Endothelial cell of umbilical vein (primary cell): Measurements from ENCODE around the gene ATIC. TPM values are rescaled to one million over a fixed set of nuclear protein-coding genes. Genes with fewer than 3 reads are reported as not detected.

Experiments used
- BruUV-seq: library from RNA; stranded (reverse); fragments of 400-500 nt; replicated peaks from 2 replicates; lab custom pipeline; 2021; lab: Mats Ljungman, UMichigan
- CTCF ChIA-PET: fragments of 300-600, 350-600 bp; sonication (Branson Sonifier 250); formaldehyde crosslinking; loops from one replicate; lab custom pipeline; 2021; ENCODE audit warnings: antibody characterized with exemption, inconsistent platforms; lab: Charles Lee
- POLR2A ChIA-PET: fragments of 300-600, 350-600 bp; sonication (Branson Sonifier 250); formaldehyde crosslinking; loops from one replicate; lab custom pipeline; 2021; ENCODE audit warnings: antibody characterized with exemption, inconsistent platforms; lab: Charles Lee
- DNase-seq: peaks from one replicate; pipeline ENCODE4 v3.0.0-alpha.2; 2011; ENCODE audit warnings: low read depth, low spot score
- FAIRE-seq: peaks from 2 replicates; lab custom pipeline; 2011; peaks lifted over from hg19 to GRCh38; lab: Jason Lieb, UNC
- H2AFZ ChIP-seq: 2 replicates; pipeline ENCODE4 v1.6.0; 2012; ENCODE audit warnings: low read depth, low read length, control low read depth, inconsistent platforms
- H3K27ac ChIP-seq: 2 replicates; pipeline ENCODE4 v1.5.1; 2011; ENCODE audit warnings: low read depth, mild to moderate bottlenecking, control low read depth, low read length, moderate library complexity; ENCODE audit not compliant: insufficient read depth
- H3K27me3 ChIP-seq, 2 experiments: 2 replicates each; pipeline versions ENCODE4 v1.6.0 to v1.6.1; 2011; ENCODE audit warnings: low read length in 2 of 2, mixed read lengths in 1 of 2; ENCODE audit not compliant: control insufficient read depth in 2 of 2, insufficient read depth in 2 of 2
- H3K36me3 ChIP-seq, 2 experiments: 2 replicates in 1 of 2; 3 replicates in 1 of 2; pipeline ENCODE4 v1.5.1; 2011; ENCODE audit warnings: low read length in 2 of 2, mild to moderate bottlenecking in 1 of 2, moderate library complexity in 1 of 2; ENCODE audit not compliant: control insufficient read depth in 2 of 2, insufficient read depth in 2 of 2; ENCODE audit errors: extremely low read depth in 1 of 2
- H3K4me1 ChIP-seq: 3 replicates; pipeline ENCODE4 v1.5.1; 2011; ENCODE audit warnings: mild to moderate bottlenecking, low read length; ENCODE audit not compliant: control insufficient read depth, insufficient read depth; ENCODE audit errors: extremely low read depth
- H3K4me2 ChIP-seq: 2 replicates; pipeline ENCODE4 v1.6.1; 2011; ENCODE audit warnings: low read length, control low read depth, mixed read lengths; ENCODE audit not compliant: insufficient read depth
- H3K4me3 ChIP-seq, 3 experiments: fragments of 200-600 bp in 1 of 3; sonication (generic), shearing (Covaris generic) in 1 of 3; replicated peaks in 1 of 3; 2 replicates each; pipeline ENCODE4 v1.5.1; 2011 to 2016; ENCODE audit warnings: control low read depth in 3 of 3, low read length in 3 of 3, mild to moderate bottlenecking in 2 of 3, inconsistent platforms in 1 of 3, low read depth in 1 of 3, moderate library complexity in 1 of 3; ENCODE audit not compliant: insufficient read depth in 1 of 3
- H3K79me2 ChIP-seq: 2 replicates; pipeline ENCODE4 v1.6.0; 2012; ENCODE audit warnings: low read length, inconsistent platforms; ENCODE audit not compliant: control insufficient read depth, insufficient read depth
- H3K9ac ChIP-seq: replicated peaks from 2 replicates; pipeline ENCODE3; 2011; ENCODE audit warnings: low read length, control low read depth; ENCODE audit not compliant: insufficient read depth; ENCODE audit errors: extremely low read depth
- H3K9me1 ChIP-seq: replicated peaks from 3 replicates; pipeline ENCODE4 v1.6.0; 2011; ENCODE audit warnings: mild to moderate bottlenecking, low read length; ENCODE audit not compliant: control insufficient read depth, insufficient read depth; ENCODE audit errors: extremely low read depth
- H3K9me3 ChIP-seq: replicated peaks from 2 replicates; pipeline ENCODE4 v1.5.1; 2012; ENCODE audit warnings: low read length, inconsistent platforms; ENCODE audit not compliant: control insufficient read depth, insufficient read depth
- H4K20me1 ChIP-seq: replicated peaks from 2 replicates; pipeline ENCODE3; 2011; ENCODE audit warnings: mild to moderate bottlenecking, low read length; ENCODE audit not compliant: control insufficient read depth, insufficient read depth; ENCODE audit errors: extremely low read depth
- EZH2 ChIP-seq: IDR thresholded peaks from 2 replicates; pipeline ENCODE4 v1.6.1; 2012; ENCODE audit warnings: borderline replicate concordance, low read depth, mild to moderate bottlenecking, moderate library complexity, low read length, inconsistent platforms; ENCODE audit not compliant: severe bottlenecking
- FOS ChIP-seq: IDR thresholded peaks from 2 replicates; pipeline ENCODE4 v1.6.1; 2011; ENCODE audit warnings: mild to moderate bottlenecking, low read length, moderate library complexity, borderline replicate concordance; ENCODE audit not compliant: insufficient read depth
- GATA2 ChIP-seq: IDR thresholded peaks from 2 replicates; pipeline ENCODE4 v1.7.0; 2011; ENCODE audit warnings: low read depth, mild to moderate bottlenecking, moderate library complexity, mixed read lengths, low read length; ENCODE audit not compliant: insufficient read length, insufficient read depth
- JUN ChIP-seq: IDR thresholded peaks from 2 replicates; pipeline ENCODE4 v1.6.1; 2011; ENCODE audit warnings: borderline replicate concordance, low read depth; ENCODE audit not compliant: insufficient read length, insufficient read depth
- MYC ChIP-seq: IDR thresholded peaks from one replicate; pipeline ENCODE4 v1.6.1; 2011; ENCODE audit warnings: mild to moderate bottlenecking, low read depth, low read length
- POLR2A ChIP-seq: IDR thresholded peaks from 2 replicates; pipeline ENCODE4 v1.6.1; 2012; ENCODE audit warnings: low read depth, mild to moderate bottlenecking, control low read depth, low read length
- POLR2AphosphoS5 ChIP-seq: IDR thresholded peaks from 2 replicates; pipeline ENCODE4 v1.6.1; 2012; ENCODE audit warnings: low read depth, mild to moderate bottlenecking, control low read depth, low read length, moderate library complexity; ENCODE audit not compliant: insufficient read depth
- dilution Hi-C: fragments of 300-500 bp; cut with MboI; formaldehyde crosslinking; loops from one replicate; pipeline ENCODE4 v1.15.0; 2019; ENCODE audit warnings: low sequenced_read_pairs; ENCODE audit not compliant: extremely low pct_ligation_motif_present
- intact Hi-C: fragments of 100-400 bp; cut with micrococcal nuclease; formaldehyde crosslinking; loops from one replicate; pipeline ENCODE4 v1.10.0; 2022
- polyA plus RNA-seq, 4 experiments: library from polyadenylated mRNA; depleted of rRNA in 3 of 4; stranded (reverse) in 3 of 4; unstranded in 1 of 4; fragments of >200 nt; gene quantifications; 2 replicates each; pipeline versions ENCODE4 v1.2.1 to v1.2.3, GENCODE V29; 2011 to 2012; ENCODE audit warnings: missing spikeins in 1 of 4
- total RNA-seq: library from RNA; stranded (reverse); gene quantifications from 2 replicates; pipeline ENCODE4 v1.2.3, GENCODE V29; 2021
- TF ChIP-seq, protein P1 (sequence below): IDR thresholded peaks from 2 replicates; pipeline ENCODE4 v1.6.1; 2011; ENCODE audit not compliant: insufficient read depth, insufficient read length
- TF ChIP-seq, protein P2 (sequence below), 2 donors: IDR thresholded peaks; 1 replicate in 1 of 2; 2 replicates in 1 of 2; pipeline ENCODE4 v1.5.1; 2011; ENCODE audit warnings: low read length in 2 of 2, mild to moderate bottlenecking in 2 of 2, moderate library complexity in 2 of 2, control low read depth in 1 of 2, inconsistent platforms in 1 of 2, low read depth in 1 of 2; ENCODE audit not compliant: insufficient read depth in 1 of 2; ENCODE audit errors: extremely low read depth in 1 of 2

ATIC gene
- total and polyA plus RNA-seq, 2 donors (not counting 3 experiments of a cell fraction or from before 2014, with no cell fraction given) = 29.5 to 80.2 TPM

DNA sequence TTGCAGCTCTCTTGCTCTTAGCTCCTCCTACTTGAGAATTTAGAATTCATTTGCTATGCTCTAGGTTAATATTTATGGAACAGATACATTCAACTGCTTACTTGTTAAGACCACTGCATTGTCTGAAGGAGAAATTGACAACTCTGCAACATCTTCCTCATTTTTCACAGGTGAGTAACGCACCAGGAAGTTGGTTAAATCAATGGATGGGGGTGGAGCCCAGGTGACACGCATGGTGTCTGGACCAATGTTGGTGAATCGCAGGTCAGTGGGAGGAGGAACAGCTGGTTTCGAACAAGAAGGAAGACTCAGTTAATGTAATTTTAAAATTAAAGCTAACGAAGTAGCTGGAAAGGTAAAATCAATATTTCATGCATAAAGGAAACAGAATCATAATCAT is 79.7 kb downstream of the ATIC start:
- TF ChIP-seq, protein P1, sequence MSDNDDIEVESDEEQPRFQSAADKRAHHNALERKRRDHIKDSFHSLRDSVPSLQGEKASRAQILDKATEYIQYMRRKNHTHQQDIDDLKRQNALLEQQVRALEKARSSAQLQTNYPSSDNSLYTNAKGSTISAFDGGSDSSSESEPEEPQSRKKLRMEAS = no peak
- TF ChIP-seq GATA2 (no peak), FOS (no peak), MYC (no peak), JUN (no peak), POLR2AphosphoS5 (no peak), POLR2A (peak; percentile 11), EZH2 (no peak)
- dilution Hi-C loops = no loop called here
- peaks cover 3% of the 10 kb centered on the region for H4K20me1 ChIP-seq

DNA sequence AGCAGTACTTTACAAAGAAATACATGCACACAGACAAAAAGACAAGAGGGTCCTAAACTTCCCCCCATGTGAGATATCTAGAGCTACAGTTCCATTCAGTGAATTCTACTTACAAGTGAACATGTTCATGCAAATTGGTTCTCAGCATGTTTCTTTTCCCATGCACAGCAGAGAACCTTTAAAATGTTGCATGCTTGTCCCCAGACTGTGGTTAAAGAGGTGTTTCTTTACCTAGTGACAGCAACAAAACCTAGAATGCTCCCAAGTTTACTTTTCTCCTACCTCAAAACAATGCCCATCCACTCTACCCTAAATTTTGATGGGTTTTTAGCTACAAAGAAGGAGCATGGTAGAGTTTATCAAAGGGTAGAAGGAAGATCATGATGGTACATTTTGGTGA is 80.3 kb downstream of the ATIC start:
- Histone ChIP-seq H3K9me3 (no peaks in the 10 kb centered on the region), H3K36me3 (peaks cover 58 to 71% of the 10 kb centered on the region in 2 experiments), H3K4me3 (no peak overlapping the region), H3K9ac (no peak overlapping the region), H2AFZ (no peak overlapping the region), H3K4me1 (no peaks in the 10 kb centered on the region), H3K27ac (no peak overlapping the region), H3K27me3 (no peaks in the 10 kb centered on the region), H3K4me2 (no peak overlapping the region), H4K20me1 (peaks cover 3% of the 10 kb centered on the region), H3K79me2 (peaks cover 11% of the 10 kb centered on the region), H3K9me1 (no peaks in the 10 kb centered on the region)
- FAIRE-seq = no peak
- intact Hi-C loops = no loop called here
- no peak for DNase-seq
- dilution Hi-C loops = no loop called here
- TF ChIP-seq POLR2AphosphoS5 (no peak), MYC (no peak), JUN (no peak), FOS (no peak), GATA2 (no peak), EZH2 (no peak), POLR2A (no peak)
- TF ChIP-seq, protein P1 = no peak
- TF ChIP-seq, protein P2, sequence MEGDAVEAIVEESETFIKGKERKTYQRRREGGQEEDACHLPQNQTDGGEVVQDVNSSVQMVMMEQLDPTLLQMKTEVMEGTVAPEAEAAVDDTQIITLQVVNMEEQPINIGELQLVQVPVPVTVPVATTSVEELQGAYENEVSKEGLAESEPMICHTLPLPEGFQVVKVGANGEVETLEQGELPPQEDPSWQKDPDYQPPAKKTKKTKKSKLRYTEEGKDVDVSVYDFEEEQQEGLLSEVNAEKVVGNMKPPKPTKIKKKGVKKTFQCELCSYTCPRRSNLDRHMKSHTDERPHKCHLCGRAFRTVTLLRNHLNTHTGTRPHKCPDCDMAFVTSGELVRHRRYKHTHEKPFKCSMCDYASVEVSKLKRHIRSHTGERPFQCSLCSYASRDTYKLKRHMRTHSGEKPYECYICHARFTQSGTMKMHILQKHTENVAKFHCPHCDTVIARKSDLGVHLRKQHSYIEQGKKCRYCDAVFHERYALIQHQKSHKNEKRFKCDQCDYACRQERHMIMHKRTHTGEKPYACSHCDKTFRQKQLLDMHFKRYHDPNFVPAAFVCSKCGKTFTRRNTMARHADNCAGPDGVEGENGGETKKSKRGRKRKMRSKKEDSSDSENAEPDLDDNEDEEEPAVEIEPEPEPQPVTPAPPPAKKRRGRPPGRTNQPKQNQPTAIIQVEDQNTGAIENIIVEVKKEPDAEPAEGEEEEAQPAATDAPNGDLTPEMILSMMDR (IDR thresholded peaks at IDR 0.05; ENCODE audit: extremely low read depth in 1 of 2, insufficient read depth in 1 of 2, low read depth in 1 of 2, low read length in 2 of 2) = no peak
- POLR2A ChIA-PET = interaction anchor here (1.2 kb wide), 1 partner anchor 31 kb away, joined by 4 read pairs; no protein-coding TSS in a partner anchor
- BruUV-seq = no TSS peak
- CTCF ChIA-PET = no interaction called here

More for the DNA sequence above, 79.7 kb downstream of the ATIC start:
- no peak for FAIRE-seq
- BruUV-seq = no TSS peak
- Histone ChIP-seq H3K4me2 (no peak overlapping the region), H3K4me3 (no peak overlapping the region), H3K27ac (no peak overlapping the region), H3K4me1 (no peaks in the 10 kb centered on the region), H3K9ac (no peak overlapping the region), H3K9me1 (no peaks in the 10 kb centered on the region), H2AFZ (no peak overlapping the region), H3K36me3 (peaks cover 58 to 71% of the 10 kb centered on the region in 2 experiments), H3K27me3 (no peaks in the 10 kb centered on the region), H3K79me2 (peaks cover 11% of the 10 kb centered on the region), H3K9me3 (no peaks in the 10 kb centered on the region)
- POLR2A ChIA-PET = interaction anchor here (1.2 kb wide), 1 partner anchor 32 kb away, joined by 4 read pairs; no protein-coding TSS in a partner anchor
- no peak for DNase-seq
- intact Hi-C loops = no loop called here
- CTCF ChIA-PET = no interaction called here
